Activated naive CD4-positive, alpha-beta T cell treated with anti-CD3 and anti-CD28 coated beads, Interleukin-2, amount 50 U/mL, for 16 hours (primary cell): ENCODE measurements around the gene SLC25A17.
"Not testable (repeated sequence)": the region's sequence is repeated elsewhere in the genome, so short reads cannot be mapped to it uniquely, and the experiment has no call there.

Experiments
- DNase-seq: peaks from one replicate; pipeline ENCODE4 v3.0.0-alpha.2; 2020

The SLC25A17 gene

GRCh38 chr22:40751250-40751649 is 67.9 kb downstream of the SLC25A17 start:
- DNase-seq, result no peak

GRCh38 chr22:40749829-40750228 is 69.3 kb downstream of the SLC25A17 start:
- no peak for DNase-seq

- DNase-seq, result no peak
Observed at GRCh38 chr22:40748388-40749355, 70.5 kb downstream of the SLC25A17 start.

- DNase-seq, result no peak
Observed at GRCh38 chr22:40747361-40747760, 71.8 kb downstream of the SLC25A17 start.

GRCh38 chr22:40746428-40747220 is 72.5 kb downstream of the SLC25A17 start:
- no peak for DNase-seq

GRCh38 chr22:40743768-40744167 is 75.4 kb downstream of the SLC25A17 start:
- no peak for DNase-seq

- no peak for DNase-seq
Observed at GRCh38 chr22:40741116-40741515, 78.0 kb downstream of the SLC25A17 start.

- no peak for DNase-seq
Observed at GRCh38 chr22:40739721-40740120, 79.4 kb downstream of the SLC25A17 start.

- no peak for DNase-seq
Observed at GRCh38 chr22:40733919-40734318, 85.2 kb downstream of the SLC25A17 start.

- DNase-seq, result no peak
Observed at GRCh38 chr22:40732999-40733292, 86.2 kb downstream of the SLC25A17 start.

GRCh38 chr22:40729284-40729683 is 89.9 kb downstream of the SLC25A17 start:
- no peak for DNase-seq

GRCh38 chr22:40728731-40729189 is 90.4 kb downstream of the SLC25A17 start:
- peak; percentile 54 for DNase-seq

GRCh38 chr22:40727964-40728615 is 91.1 kb downstream of the SLC25A17 start:
- DNase-seq, result no peak

- DNase-seq, result no peak
Observed at GRCh38 chr22:40727070-40727963, 91.8 kb downstream of the SLC25A17 start.

GRCh38 chr22:40726514-40726913 is 92.6 kb downstream of the SLC25A17 start:
- no peak for DNase-seq

GRCh38 chr22:40723396-40723933 is 95.7 kb downstream of the SLC25A17 start:
- no peak for DNase-seq

GRCh38 chr22:40721266-40721665 is 97.9 kb downstream of the SLC25A17 start:
- no peak for DNase-seq

GRCh38 chr22:40720538-40721256 is 98.4 kb downstream of the SLC25A17 start:
- no peak for DNase-seq

- not testable (repeated sequence) for DNase-seq
Observed at GRCh38 chr22:40720156-40720537, 99.0 kb downstream of the SLC25A17 start.
